HG03460 (cell line): ENCODE results near the gene PLXNA3.

Experiments
- ATAC-seq: cut with Tn5 transposase; IDR thresholded peaks from one replicate; pipeline ENCODE4 v1.9.1; 2021; ENCODE audit not compliant: unreplicated experiment

The PLXNA3 gene

DNA sequence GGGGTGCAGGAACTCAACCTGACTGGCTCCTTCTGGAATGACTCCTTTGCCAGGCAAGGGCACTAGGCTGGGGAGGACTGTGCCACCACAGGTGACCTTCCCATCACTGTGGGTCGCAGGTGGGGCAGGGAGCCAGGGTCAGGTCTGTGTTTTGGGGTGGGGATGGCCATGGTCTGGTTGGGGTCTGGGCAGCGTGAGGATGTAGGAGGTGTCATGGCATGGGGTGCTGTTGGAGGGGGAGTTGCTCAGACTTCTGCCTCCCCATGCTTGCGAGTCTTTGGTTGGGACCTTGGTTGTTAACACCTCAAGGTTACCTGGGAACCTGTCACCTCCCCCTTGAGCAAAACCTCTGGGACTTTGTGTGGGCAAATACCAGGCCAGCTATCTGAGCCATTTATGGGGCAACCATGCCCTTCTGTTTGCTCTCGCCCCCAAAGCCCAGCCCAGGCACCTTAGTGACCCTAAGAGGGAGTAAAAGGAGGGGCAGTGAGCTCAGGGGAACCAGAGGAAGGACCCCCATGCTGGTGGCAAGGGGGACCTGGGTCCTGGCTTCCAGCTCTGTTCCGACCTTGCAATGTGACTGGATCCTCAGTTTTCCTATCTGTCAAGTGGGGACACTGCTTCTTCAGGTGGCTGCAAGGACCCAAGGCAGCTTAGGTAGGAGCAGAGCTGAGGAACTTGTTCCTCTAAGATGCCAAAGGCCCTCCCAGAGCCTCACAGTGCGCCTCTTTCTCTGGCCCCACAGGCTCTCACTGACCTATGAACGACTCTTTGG is 23.5 kb upstream of the PLXNA3 start:
- ATAC-seq: no peak

DNA sequence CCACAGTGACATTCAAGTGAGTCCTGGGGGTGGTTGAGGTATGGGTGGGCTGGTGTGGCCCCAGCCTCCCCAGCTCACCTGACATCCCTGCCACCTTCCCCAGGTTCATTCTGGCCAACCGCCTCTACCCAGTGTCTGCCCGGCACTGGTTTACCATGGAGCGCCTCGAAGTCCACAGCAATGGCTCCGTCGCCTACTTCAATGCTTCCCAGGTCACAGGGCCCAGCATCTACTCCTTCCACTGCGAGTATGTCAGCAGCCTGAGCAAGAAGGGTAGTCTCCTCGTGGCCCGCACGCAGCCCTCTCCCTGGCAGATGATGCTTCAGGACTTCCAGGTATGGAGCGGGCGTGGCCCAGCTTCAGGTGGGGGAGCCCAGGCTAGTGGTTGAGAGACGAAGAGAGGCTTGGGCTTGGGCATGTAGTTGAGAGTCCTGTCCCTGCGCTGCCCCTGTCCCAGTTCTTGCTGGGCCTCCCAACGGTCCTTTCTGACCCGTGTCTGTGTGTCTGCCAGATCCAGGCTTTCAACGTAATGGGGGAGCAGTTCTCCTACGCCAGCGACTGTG is 22.8 kb upstream of the PLXNA3 start:
- no peak for ATAC-seq

GRCh38 chrX:154436374-154436982 is 21.6 kb upstream of the PLXNA3 start:
- ATAC-seq: no peak

DNA sequence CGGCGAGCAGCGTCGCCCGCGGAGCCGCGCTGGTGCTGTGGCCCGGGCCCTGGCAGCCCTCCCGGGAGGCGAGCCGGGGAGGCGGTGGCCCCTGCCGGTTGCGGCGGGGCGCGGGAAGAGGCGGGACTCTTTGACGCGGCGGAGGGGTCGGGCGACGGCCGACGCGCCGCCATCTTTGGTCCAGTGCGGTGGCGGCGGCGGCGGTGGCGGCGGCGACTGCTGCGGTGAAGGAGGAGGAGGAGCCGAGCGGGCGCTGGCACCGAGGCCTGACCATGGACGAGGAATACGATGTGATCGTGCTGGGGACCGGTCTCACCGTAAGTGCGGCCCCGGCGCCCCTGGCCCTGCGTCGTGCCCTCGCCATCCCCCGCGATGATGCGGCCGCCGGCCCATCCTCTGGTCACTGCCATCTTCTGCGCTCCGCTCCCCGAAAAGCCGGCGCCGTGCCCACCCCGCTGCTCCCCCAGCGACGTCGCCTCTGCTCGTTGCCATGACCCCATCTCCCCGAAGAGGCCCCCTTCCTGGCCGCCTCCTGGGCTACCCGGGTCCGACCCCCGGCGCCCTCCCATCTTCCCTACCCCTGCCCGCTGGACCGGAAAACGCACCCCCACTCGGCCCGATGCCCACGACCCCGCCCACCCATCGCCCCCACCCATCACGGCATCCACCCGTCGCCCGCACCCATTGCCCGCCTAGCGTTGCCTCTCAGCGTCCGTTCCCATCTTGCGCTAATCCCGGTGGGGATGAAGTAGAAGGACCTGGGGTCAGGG is 20.9 kb upstream of the PLXNA3 start, which contains the start of gene GDI1:
Gene GDI1 (plus strand): TSS at position 172 of the 770 bp plus-strand sequence. CDS start 101 bp downstream, at position 273.
- no peak for ATAC-seq

- ATAC-seq: no peak
Observed at GRCh38 chrX:154437971-154438893, 19.8 kb upstream of the PLXNA3 start.

DNA sequence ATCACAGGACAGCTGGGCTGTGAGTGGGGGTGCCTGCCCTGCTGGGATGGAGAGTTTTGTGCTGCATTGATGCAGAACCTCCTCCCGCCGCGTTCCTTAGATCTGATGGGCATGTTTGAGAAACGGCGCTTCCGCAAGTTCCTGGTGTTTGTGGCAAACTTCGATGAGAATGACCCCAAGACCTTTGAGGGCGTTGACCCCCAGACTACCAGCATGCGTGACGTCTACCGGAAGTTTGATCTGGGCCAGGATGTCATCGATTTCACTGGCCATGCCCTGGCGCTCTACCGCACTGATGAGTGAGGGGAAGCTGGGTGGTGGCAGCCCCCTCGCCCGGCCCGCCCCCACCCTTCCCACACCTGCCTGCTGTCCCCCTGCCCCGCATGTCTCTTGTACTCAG is 18.2 kb upstream of the PLXNA3 start:
- ATAC-seq: no peak

DNA sequence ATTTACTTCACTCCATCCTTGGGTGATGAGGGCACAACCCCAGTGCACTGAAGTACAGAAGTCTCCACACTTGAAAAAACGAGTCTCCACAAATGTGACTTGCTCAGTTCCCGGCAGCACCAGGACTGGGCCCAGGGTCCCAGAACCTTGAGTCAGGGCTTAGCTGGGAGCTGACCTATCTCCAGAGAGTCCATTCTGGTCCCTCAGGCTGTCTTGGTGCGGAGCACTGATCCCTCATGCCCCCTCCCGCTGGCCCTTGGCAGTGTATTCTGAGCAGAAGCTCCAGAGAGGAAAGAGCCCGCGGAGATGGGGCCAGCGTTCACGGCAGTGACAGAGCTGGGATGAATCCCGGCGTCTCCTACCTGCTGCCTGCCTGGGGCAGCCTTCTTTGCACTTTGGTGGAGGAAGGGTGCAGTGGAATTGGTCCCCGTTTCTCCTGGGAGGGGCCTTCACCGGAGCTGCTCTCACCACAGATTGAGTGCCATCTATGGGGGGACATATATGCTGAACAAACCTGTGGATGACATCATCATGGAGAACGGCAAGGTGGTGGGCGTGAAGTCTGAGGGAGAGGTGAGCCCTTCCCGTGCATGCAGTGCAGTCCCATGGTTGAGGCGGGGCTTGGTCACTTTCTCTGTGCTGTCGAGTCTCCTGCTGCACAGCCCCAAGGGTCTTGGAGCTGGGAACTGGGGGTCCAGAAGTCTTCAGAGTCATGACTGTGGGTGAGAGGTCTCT is 17.3 kb upstream of the PLXNA3 start:
- ATAC-seq: no peak

GRCh38 chrX:154441564-154441963 is 16.5 kb upstream of the PLXNA3 start:
- ATAC-seq: no peak

- ATAC-seq: no peak
Observed at GRCh38 chrX:154441984-154442707, 15.9 kb upstream of the PLXNA3 start.

- ATAC-seq: peak; percentile 2
Observed at GRCh38 chrX:154443479-154443910, 14.6 kb upstream of the PLXNA3 start.

DNA sequence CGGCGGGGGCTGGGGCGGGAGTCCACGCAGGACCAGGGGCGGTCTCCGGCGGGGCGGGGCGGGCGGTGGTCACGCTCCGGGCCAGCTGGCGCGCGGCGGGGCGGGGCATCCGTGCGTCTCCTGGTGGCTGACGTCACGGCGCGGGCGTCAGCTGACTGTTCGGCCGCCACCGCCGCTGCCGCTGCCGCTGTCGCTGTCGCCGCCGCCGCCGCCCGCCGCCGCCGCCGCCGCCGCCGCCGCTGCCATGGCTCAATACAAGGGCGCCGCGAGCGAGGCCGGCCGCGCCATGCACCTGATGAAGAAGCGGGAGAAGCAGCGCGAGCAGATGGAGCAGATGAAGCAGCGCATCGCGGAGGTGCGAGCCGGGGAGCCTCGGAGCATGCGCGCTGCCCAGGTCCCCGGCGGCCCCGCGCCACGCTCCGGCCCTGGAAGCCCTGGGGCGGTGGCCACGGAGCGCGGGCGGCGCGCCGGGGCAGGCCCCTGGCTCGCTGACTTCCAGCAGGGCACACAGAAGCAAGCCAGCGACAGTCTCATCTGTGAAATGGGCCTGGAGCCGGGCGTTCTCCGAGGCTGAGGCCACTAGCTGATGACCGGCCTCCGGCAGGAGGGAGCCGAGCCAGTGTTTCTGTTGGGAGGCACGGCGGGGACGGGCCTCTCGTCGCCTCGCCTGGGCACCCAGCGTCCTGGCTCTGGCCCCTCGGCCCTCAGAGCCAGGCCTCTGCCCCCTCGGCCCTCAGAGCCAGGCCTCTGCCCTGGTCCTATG is 13.9 kb upstream of the PLXNA3 start, which contains the start of gene FAM50A:
Gene FAM50A (plus strand): TSS at position 150 of the 763 bp plus-strand sequence. CDS start 95 bp downstream, at position 245.
- ATAC-seq: peak; percentile 87

DNA sequence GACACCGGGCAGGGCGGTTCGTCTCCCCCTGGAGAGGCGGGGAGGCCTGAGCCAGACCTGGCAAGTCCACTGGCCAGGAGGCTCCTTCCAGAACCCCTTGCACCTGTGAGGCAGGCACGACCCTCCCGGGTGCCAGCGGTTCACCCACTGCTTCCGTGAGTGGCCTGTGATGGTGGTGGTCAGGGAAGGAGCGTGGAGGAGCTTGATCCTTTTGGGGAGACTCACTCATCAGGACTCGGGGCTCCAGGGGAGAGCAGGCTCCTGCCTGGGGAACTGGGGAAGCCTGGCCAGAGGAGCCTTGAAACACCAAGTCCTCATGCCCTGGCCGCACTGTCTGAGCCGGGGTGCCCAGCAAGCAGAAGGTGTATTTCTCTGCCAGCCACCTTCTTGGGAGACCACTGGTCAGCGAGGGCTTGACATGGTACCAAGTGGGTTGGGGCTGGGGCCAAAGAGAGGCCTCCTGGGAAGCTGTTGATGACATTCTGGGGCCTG is 13.3 kb upstream of the PLXNA3 start:
- no peak for ATAC-seq

DNA sequence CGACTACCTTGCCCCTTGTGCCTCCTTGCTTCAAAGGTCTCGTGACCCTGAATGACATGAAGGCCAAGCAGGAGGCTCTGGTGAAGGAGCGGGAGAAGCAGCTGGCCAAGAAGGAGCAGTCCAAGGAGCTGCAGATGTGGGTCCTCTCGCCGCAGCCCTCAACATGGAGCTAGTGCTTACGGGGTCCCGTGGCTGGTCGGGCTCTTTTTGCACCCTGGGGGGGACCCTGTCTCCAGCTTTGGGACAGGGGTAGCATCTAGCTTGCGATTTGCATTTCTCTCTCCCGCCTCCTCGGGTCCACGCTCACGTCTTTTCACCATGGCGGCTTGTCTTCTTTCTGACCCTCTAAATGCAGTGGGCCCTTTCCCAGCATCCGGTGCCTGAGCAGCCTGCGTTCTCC is 12.3 kb upstream of the PLXNA3 start:
- ATAC-seq: no peak

DNA sequence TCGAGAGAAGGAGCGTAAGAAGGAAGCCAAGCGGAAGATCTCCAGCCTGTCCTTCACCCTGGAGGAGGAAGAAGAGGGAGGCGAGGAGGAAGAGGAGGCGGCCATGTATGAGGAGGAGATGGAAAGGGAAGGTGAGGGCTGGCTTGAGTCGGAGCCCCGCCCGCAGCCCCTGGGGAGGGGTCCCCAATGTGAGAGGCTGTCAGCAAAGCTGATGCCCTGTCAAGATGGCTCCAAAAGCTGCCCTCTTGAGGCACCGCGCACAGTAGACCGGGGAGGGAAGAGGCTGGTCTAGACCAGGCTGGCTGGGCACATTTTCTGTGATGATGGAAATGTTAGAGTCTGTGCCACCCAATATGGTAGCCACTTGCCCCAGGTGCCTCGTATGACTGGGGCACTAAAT is 11.7 kb upstream of the PLXNA3 start:
- no peak for ATAC-seq

- ATAC-seq: no peak
Observed at GRCh38 chrX:154448484-154448883, 9.6 kb upstream of the PLXNA3 start.

DNA sequence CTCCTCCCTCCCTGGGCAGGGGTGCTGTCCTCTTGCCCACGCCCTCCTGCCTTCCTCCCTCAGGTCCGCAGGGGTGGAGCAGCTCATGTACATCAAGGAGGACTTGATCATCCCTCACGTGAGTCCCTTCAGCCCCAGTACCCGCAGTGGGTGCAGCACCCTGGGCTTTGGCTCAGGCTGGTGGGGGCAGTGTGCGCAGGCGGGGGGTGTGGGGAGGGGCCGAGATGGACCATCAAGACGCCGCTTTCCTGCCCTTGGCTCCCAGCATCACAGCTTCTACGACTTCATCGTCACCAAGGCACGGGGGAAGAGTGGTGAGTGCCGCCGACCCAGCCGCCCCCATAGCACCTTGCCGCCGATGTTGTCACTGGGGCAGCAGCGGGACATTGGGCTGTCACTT is 8.5 kb upstream of the PLXNA3 start:
- ATAC-seq: no peak

- ATAC-seq: no peak
Observed at GRCh38 chrX:154450312-154450711, 7.8 kb upstream of the PLXNA3 start.

GRCh38 chrX:154452823-154453222 is 5.3 kb upstream of the PLXNA3 start:
- no peak for ATAC-seq
